ENCODE results near the gene TRPV3. TPM values are rescaled to one million over a fixed set of nuclear protein-coding genes. Genes with fewer than 3 reads are reported as not detected.

Gene TRPV3
- total and polyA plus RNA-seq, 2 of the 13 experiments (the other 11 are each of a cell fraction or from before 2014, with no cell fraction given), result 0.90 to 1.0 TPM

GRCh38 chr17:3506054-3506453 lies 51.6 kb downstream of the TRPV3 start (continued):
- TF ChIP-seq ZNF691 (CRISPR knock-in tag; IDR thresholded peaks at IDR 0.05; ENCODE audit: borderline replicate concordance, low read depth), result no peak
- no peak for TF ChIP-seq MAFF (IDR thresholded peaks at IDR 0.05; ENCODE audit: low read depth, low read length)
- TF ChIP-seq MYNN (CRISPR knock-in tag; IDR thresholded peaks at IDR 0.05; ENCODE audit: low read depth), result no peak
- TF ChIP-seq MTF1 (CRISPR knock-in tag; IDR thresholded peaks at IDR 0.05), result no peak
- no peak for TF ChIP-seq CREM (IDR thresholded peaks at IDR 0.05)
- no peak for TF ChIP-seq CREM (CRISPR knock-in tag; IDR thresholded peaks at IDR 0.05)
- TF ChIP-seq MIER2 (CRISPR knock-in tag; IDR thresholded peaks at IDR 0.05), result no peak
- TF ChIP-seq CCDC6 (CRISPR knock-in tag; IDR thresholded peaks at IDR 0.05), result no peak
- no peak for TF ChIP-seq ZNF570 (CRISPR knock-in tag; IDR thresholded peaks at IDR 0.05; ENCODE audit: borderline replicate concordance)
- TF ChIP-seq HNF4A (CRISPR knock-in tag; IDR thresholded peaks at IDR 0.05), result peak; percentile 52
- no peak for TF ChIP-seq TRIM22 (IDR thresholded peaks at IDR 0.05)

GRCh38 chr17:3505008-3505407 lies 52.6 kb downstream of the TRPV3 start:
- no TSS peak for BruUV-seq (replicated peaks)
- intact Hi-C loops (cut with micrococcal nuclease; ENCODE audit: unreplicated experiment), result no loop called here
- POLR2A ChIA-PET, result no interaction called here
- Histone ChIP-seq H3K36me3 (replicated peaks in 1 of 2; ENCODE audit: control insufficient read depth in 1 of 2, insufficient read depth in 2 of 2, low read length in 2 of 2) (no peaks in the 10 kb centered on the region), H3K4me1 (ENCODE audit: insufficient read depth, low read length) (no peaks in the 10 kb centered on the region), H4K20me1 (ENCODE audit: insufficient read depth, low read length) (no peaks in the 10 kb centered on the region), H3K27ac (ENCODE audit: extremely low read length, insufficient read depth, low read length) (no peak overlapping the region), H3K27me3 (ENCODE audit: control insufficient read depth in 1 of 2, insufficient read depth in 2 of 2, low read length in 2 of 2) (no peaks in the 10 kb centered on the region), H3K79me2 (ENCODE audit: insufficient read depth, low read length) (no peaks in the 10 kb centered on the region), H3K9ac (ENCODE audit: insufficient read depth, low read depth, low read length) (no peak overlapping the region), H3K9me3 (ENCODE audit: low read length) (no peaks in the 10 kb centered on the region), H3K4me2 (ENCODE audit: low read depth, low read length) (no peak overlapping the region), H3K4me3 (replicated peaks in 1 of 3; ENCODE audit: insufficient read depth in 1 of 3, low read depth in 2 of 3, low read length in 3 of 3) (no peak overlapping the region), H2AFZ (ENCODE audit: low read length) (no peak overlapping the region)
- CTCF ChIA-PET (ENCODE audit: low intra/inter-chr PET ratio, low total read pairs), result no interaction called here
- FAIRE-seq (no peak), ATAC-seq (no peak), DNase-seq (ENCODE audit: low spot score) (no peak)
- 88% methylated on average over 7 of the region's 7 CpGs for WGBS (ENCODE audit: low lambda C conversion rate)
- in situ Hi-C loops (cut with HindIII; ENCODE audit: extremely low pct_ligation_motif_present, low pct_unique_long_range_greater_than_20kb), result no loop called here
- no peak for TF ChIP-seq HNF1A (IDR thresholded peaks at IDR 0.05; ENCODE audit: low read depth)
- TF ChIP-seq HNF1A (CRISPR knock-in tag; IDR thresholded peaks at IDR 0.05; ENCODE audit: borderline replicate concordance), result no peak
- no peak for TF ChIP-seq ZNF720 (CRISPR knock-in tag; IDR thresholded peaks at IDR 0.05)
- TF ChIP-seq AGO2 (optimal IDR thresholded peaks at IDR 0.05; ENCODE audit: low read depth, low read length), result no peak
- TF ChIP-seq SP140L (CRISPR knock-in tag; IDR thresholded peaks at IDR 0.05; ENCODE audit: borderline replicate concordance), result no peak
- no peak for TF ChIP-seq ZBTB10 (CRISPR knock-in tag; IDR thresholded peaks at IDR 0.05; ENCODE audit: borderline replicate concordance)
